Spleen (tissue), 7 donors: ENCODE data around the gene ABCG1.

Source experiments
- POLR2A ChIP-seq, 3 donors: fragments of 450-650 bp; IDR thresholded peaks; one replicate each; pipeline ENCODE4 v1.5.1; 2017; ENCODE audit warnings: antibody characterized with exemption in 3 of 3, mild to moderate bottlenecking in 1 of 3
- POLR2AphosphoS5 ChIP-seq, 3 donors: sonication (generic); formaldehyde crosslinking; IDR thresholded peaks; one replicate each; pipeline ENCODE4 v1.5.1; 2017; ENCODE audit warnings: antibody characterized with exemption in 3 of 3
- TF ChIP-seq, protein P1 (sequence below), 11 experiments: fragments of 200-600 bp in 7 of 11; fragments of 450-650 bp in 4 of 11; sonication (generic) in 4 of 11; IDR thresholded peaks in 8 of 11; conservative IDR thresholded peaks in 3 of 11; 1 replicate in 7 of 11; 2 replicates in 4 of 11; pipeline versions ENCODE4 v1.4.0 to v1.8.0; 2016 to 2021; ENCODE audit warnings: antibody characterized with exemption in 11 of 11, inconsistent platforms in 4 of 11, mild to moderate bottlenecking in 1 of 11
- donor health status: DM: no; HTN: no; CAD: no; lungs with moderate emphysema.
- donor health status: DM: no; HTN: no; CAD: no.
- donor health status: DM: no; HTN: no; CAD: no.

DNA sequence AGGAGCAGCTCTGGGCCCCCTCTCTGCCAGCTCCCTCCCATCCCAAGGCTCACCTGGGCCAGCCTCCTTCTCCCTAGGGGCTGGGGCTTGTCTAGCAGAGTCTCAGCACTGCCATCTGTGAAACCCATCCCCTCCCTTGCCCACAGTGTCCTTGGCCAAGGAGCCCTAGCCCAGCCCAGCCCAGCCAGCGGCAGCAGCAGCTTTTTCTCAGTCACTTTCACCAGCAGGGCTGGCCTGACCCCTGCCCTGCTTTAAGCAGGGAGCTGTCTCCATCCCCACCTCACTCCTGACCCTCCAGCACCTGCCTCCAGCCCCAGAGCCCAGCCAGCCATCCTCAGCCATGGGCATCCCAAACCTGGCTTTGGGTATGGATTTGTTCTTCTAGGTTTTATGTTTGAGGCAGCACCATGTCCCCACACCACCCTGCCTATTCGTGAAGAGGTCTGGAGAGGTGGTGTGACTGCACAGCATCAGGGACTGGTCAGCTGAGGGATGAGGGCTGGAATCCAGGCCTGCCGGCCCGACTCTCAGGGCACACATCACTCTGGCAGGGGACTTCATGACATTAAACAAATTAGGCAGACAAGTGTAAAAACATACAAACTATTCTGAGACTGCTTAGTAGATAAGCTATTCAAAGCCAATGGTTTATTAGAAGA, 36.1 kb upstream of the ABCG1 start:
- TF ChIP-seq, protein P1, sequence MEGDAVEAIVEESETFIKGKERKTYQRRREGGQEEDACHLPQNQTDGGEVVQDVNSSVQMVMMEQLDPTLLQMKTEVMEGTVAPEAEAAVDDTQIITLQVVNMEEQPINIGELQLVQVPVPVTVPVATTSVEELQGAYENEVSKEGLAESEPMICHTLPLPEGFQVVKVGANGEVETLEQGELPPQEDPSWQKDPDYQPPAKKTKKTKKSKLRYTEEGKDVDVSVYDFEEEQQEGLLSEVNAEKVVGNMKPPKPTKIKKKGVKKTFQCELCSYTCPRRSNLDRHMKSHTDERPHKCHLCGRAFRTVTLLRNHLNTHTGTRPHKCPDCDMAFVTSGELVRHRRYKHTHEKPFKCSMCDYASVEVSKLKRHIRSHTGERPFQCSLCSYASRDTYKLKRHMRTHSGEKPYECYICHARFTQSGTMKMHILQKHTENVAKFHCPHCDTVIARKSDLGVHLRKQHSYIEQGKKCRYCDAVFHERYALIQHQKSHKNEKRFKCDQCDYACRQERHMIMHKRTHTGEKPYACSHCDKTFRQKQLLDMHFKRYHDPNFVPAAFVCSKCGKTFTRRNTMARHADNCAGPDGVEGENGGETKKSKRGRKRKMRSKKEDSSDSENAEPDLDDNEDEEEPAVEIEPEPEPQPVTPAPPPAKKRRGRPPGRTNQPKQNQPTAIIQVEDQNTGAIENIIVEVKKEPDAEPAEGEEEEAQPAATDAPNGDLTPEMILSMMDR (IDR thresholded peaks at IDR 0.05 in 8 of 11, conservative IDR thresholded peaks at IDR 0.05 in 3 of 11) = no peak
- TF ChIP-seq POLR2A (IDR thresholded peaks at IDR 0.05) (no peak), POLR2AphosphoS5 (IDR thresholded peaks at IDR 0.05) (no peak)
